NCI-H226 (cell line): ENCODE measurements around the gene SART3.

Source experiments
- DNase-seq: peaks from one replicate; pipeline ENCODE4 v3.0.0-alpha.2; 2015

The SART3 gene

GRCh38 chr12:108560752-108561719, at the start of gene SART3:
Gene SART3 (minus strand): TSS chr12:108561173. CDS start chr12:108561154, 19 bp downstream.
- DNase-seq, result peak; percentile 68

DNA sequence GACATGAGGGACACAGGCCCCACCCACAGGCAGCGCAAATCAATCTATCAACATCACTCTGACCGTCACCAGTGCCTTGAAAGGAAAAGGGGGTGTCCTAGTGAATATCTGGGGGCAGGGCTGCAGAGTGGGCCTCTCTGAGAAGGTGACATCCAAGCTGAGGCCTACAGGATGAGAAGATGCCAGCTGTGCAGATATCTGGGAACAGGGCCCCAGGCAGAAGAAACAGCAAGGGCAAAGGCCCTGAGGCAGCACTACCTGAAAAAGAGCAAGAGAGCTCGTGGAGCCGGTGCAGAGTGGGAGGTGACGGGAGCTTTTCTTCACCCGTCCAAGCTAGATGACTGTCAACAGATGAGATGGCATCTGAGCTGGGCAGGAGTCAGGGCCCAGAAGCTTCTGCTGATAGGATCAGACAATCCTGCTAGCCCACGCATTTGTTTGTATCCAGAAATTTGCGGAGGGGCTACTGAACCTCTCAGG, 49.4 kb upstream of the SART3 start:
- no peak for DNase-seq

DNA sequence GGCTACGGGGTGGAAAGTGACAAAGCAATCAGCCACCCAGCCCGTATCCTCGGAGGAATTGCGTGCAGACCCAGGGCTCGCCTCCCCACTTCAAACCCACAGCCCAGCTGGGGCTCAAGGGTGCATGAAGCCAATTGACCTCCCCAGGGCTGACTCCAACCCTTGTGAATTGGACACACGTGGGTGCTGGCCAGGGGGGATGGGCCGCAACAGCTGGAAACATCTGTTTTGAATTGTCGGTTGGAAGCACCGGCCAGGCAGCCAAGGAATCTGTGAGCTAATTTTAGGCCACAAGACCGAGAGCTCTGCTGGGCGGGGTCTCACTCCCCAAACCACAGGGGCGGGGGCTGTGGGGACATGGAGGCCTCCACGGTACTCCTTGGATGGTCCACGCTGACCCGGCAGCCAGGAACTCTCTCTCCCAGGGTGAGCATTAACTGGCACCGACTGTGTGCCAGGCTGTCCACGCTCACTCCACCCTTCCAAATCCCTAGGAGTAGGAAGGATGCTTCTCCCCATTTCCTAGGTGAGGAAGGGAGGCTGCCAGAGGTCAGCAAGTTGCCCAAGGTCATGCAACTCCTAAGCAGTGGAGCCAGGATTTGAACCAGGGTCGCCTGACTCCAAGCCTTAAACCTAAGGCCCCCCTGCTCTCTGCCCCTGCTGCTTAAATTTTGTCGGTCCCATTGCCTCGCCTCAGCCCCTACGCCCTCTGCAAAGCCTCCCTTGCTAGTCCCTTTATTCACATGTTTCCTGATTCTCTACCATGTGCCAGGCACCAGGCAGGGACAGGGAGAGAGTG, 48.8 kb upstream of the SART3 start:
- no peak for DNase-seq

DNA sequence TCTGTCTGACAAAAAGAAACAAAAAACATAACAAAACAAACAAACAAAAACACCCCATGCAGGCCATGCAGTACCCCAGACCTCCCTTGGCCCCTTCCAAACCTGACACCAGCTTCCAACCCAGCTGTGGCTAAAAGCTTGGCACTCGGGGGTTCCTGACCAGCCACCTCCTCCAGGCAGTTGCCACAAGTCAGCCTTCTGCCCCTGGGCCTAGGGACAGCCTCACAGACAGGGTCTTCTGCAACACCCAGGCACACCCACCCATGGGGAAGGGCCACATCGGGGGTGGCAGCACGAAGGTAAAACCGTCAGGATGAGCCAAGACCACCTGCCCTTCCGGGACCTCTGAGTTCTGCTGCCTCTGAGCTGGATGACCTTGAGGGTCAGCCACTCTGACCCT, 47.6 kb upstream of the SART3 start:
- no peak for DNase-seq

GRCh38 chr12:108607981-108608600, 47.1 kb upstream of the SART3 start:
- no peak for DNase-seq

- no peak for DNase-seq
Observed at GRCh38 chr12:108606492-108606891, 45.5 kb upstream of the SART3 start.

DNA sequence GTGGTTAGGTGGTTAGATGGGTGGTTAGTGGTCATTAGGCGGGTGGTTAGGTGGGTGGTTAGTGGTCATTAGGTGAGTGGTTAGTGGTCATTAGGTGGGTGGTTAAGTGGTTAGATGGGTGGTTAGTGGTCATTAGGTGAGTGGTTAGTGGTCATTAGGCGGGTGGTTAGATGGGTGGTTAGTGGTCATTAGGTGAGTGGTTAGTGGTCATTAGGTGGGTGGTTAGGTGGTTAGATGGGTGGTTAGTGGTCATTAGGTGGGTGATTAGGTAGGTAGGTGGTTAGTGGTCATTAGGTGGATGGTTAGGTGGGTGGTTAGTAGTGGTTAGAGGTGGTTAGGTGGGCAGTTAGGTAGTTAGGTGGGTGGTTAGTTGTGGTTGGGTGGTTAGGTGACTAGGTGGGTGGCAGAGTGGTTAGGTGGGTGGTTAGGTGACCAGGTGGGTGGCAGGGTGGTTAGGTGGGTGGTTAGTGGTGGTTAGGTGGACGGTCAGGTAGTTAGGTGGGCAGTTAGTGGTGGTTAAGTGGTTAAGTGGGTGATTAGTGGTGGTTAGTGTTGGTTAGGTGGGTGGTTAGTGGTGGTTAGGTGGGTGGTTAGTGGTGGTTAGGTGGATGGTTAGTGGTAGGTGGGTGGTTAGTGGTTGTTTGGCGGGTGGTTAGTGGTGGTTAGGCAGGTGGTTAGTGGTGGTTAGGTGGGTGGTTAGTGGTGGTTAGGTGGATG, 44.9 kb upstream of the SART3 start:
- no peak for DNase-seq

- no peak for DNase-seq
Observed at GRCh38 chr12:108605000-108605689, 44.2 kb upstream of the SART3 start.

DNA sequence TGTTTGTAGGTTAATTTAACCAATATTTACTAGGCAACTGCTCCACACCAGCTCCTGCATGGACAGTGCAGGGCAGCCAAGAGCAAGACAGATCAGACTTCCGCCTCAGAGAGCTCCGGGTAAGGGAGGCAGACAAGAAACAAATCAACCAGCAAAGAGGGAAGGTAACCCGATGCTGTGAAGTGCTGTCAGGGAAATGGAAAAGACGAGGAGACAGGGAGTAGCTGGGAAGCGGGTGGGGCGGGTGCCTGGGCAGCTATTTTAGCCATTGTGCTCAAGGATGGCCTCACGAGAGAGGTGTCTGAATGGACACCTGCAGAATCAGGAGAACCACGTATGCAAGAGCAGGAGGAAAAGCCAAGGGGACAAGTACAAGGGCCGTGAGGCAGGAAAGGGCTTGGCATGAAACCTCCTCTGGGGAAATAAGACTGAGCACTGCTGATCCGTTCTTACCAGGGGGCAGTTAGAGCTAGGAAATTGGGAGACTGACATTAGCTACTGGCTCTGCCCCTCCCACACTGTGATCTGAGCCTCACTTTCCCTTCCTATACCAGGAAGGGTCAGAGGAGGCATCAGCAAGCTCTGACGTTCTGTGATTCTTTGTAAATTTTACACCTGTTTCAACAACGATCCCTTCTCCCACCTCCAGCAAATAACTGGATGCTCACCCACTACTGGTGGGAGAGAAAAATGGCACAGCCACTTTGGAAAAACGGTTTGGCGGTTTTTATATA, 43.4 kb upstream of the SART3 start:
- DNase-seq, result no peak

- DNase-seq, result no peak
Observed at GRCh38 chr12:108603743-108604142, 42.8 kb upstream of the SART3 start.

- no peak for DNase-seq
Observed at GRCh38 chr12:108602976-108603704, 42.2 kb upstream of the SART3 start.

- DNase-seq, result no peak
Observed at GRCh38 chr12:108602209-108602705, 41.3 kb upstream of the SART3 start.

- no peak for DNase-seq
Observed at GRCh38 chr12:108600702-108601007, 39.7 kb upstream of the SART3 start.

DNA sequence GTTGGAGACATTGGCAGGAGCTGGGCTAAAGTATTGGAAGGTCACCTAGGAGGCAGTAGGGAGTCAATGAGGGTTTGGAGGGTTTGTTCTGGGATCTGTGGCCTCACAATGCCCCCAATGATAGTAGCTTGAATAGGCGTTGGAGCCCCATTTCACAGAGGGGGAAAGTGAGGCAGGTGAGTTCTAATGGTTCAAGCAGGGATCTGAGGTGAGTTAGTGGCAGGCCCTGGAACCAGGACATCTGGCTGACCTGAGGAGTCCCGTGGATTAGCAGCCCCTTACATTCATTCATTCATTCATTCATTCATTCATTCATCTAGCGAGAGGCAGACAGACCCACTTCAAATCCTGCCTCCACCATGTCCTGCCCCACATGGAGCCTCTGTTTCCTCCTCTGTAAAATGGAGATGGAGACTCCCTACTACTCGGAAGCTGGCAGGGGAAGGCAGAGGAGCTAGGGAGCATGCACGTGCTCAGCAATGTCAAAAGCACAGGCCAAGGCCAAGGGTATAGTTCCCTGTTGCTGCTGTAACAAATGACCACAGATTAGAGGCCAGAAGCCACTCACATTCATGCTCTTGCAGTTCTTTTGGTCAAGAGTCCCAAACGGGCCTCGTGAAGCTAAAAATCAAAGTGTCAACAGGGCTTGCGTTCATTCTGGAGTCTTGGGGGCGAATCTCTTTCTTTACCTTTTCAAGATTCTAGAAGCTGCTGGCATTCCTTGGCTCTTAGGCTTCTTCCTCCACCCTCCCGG, 39.2 kb upstream of the SART3 start:
- no peak for DNase-seq

DNA sequence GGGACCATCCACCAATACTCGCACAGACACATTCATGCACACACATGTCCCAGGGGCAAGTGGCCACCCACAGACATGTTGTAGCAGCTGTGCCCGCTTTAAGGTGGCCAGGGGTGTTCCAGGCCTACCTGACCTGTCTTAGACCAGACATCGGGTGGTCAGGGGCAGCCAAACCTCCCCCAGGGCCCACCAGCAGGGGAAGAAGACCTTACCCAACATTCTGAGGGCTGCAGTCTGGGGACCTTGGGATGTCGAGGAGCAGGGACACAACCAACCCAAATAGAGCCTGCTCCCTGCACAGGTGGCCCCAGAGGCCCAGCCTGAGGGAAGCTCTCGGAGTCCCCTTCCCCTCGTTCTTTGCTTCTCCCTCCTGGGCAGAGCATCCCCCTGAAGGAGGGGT, 38.6 kb upstream of the SART3 start:
- no peak for DNase-seq

- no peak for DNase-seq
Observed at GRCh38 chr12:108598553-108599250, 37.7 kb upstream of the SART3 start.

DNA sequence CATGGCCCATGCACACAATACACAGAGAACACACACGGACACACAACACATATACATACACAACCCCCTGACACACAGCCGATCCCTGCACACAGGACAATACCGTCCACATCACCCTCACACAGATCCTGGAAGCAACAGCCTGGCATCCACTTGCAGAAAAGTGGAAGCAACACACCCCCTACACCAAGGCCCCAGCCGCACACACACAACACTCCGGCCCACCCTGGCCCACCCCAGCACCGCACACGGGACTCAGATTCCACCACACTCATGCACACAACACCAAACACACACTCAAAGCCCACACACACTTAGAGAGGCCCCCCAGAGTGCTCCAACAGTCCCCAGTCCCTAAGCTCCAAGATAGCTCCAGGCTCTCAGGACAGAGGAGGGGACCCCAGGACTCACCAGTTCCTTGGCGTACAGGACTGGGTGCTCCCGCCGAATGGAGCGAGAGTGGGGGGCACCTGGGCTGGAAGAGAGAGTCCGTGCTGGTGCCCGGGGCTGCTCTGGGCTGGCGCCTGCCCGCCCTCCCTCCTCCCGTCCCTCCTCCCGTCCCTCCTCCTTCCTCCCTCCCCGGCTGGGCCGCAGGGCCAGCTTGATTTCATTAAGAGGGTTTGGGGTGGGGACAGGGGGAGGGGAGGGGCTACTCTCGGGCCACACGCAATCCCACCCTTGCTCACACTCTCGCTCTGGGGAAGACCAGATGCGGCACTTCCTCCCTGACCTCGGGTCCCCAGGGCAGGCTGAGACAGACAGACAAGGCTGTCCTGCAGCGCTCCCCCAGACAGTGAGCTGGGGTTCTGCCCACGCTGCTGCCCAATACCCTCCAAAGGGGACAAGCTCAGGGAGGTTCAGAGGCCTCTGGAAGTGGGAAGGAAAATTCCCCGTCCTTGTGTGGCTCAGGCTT, 36.8 kb upstream of the SART3 start, which contains the start of gene TMEM119:
Gene TMEM119, minus strand, starts transcription at position 526 of the 913 bp plus-strand sequence. CDS start 5,701 bp downstream, outside the sequence.
- no peak for DNase-seq
